ENCODE measurements around the gene UNKL. TPM values are rescaled to one million over a fixed set of nuclear protein-coding genes. Genes with fewer than 3 reads are reported as not detected.

The UNKL gene
- total RNA-seq, 1 experiment from 2014 or later: 112 TPM

DNA sequence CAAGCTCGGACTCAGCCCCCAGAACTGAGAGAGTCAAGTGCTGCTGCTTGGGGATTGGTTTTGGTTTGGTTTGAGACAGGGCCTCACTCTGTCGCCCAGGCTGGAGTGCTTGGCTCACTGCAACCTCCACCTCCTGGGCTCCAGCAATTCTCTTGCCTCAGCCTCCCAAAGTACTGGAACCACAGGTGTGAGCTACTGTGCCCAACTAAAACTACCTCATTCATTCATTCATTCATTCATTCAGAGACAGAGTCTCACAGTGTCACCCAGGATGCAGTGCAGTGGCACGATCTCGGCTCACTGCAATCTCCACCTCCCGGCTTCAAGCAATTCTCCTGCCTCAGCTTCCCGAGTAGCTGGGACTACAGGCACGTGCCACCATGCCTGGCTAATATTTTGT lies 24.7 kb downstream of the UNKL start:
- TF ChIP-seq, protein P1, sequence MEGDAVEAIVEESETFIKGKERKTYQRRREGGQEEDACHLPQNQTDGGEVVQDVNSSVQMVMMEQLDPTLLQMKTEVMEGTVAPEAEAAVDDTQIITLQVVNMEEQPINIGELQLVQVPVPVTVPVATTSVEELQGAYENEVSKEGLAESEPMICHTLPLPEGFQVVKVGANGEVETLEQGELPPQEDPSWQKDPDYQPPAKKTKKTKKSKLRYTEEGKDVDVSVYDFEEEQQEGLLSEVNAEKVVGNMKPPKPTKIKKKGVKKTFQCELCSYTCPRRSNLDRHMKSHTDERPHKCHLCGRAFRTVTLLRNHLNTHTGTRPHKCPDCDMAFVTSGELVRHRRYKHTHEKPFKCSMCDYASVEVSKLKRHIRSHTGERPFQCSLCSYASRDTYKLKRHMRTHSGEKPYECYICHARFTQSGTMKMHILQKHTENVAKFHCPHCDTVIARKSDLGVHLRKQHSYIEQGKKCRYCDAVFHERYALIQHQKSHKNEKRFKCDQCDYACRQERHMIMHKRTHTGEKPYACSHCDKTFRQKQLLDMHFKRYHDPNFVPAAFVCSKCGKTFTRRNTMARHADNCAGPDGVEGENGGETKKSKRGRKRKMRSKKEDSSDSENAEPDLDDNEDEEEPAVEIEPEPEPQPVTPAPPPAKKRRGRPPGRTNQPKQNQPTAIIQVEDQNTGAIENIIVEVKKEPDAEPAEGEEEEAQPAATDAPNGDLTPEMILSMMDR (conservative IDR thresholded peaks at IDR 0.05): no peak
- no peak for TF ChIP-seq EZH2 (IDR thresholded peaks at IDR 0.05; ENCODE audit: low read depth)
- BruUV-seq (replicated peaks): no TSS peak
- CTCF ChIA-PET: no interaction called here

GRCh38 chr16:1387331-1387730 lies 27.2 kb downstream of the UNKL start:
- no peak for DNase-seq
- TF ChIP-seq, protein P1 (conservative IDR thresholded peaks at IDR 0.05): no peak
- no peak for TF ChIP-seq EZH2 (IDR thresholded peaks at IDR 0.05; ENCODE audit: low read depth)
- Histone ChIP-seq H3K27ac (no peak overlapping the region), H4K20me1 (ENCODE audit: insufficient read depth) (no peaks in the 10 kb centered on the region), H3K79me2 (ENCODE audit: low read depth) (no peaks in the 10 kb centered on the region), H3K36me3 (ENCODE audit: low read depth) (no peaks in the 10 kb centered on the region), H3K4me3 (no peak overlapping the region), H3K9me3 (ENCODE audit: insufficient read depth, low read depth) (no peaks in the 10 kb centered on the region), H2AFZ (no peak overlapping the region), H3K27me3 (ENCODE audit: insufficient read depth, low read depth) (no peaks in the 10 kb centered on the region), H3F3A (ENCODE audit: insufficient read depth, low read depth) (no peaks in the 10 kb centered on the region), H3K4me1 (replicated peaks; ENCODE audit: insufficient read depth) (no peaks in the 10 kb centered on the region), H3K4me2 (no peak overlapping the region), H3K9me2 (ENCODE audit: insufficient read depth) (no peaks in the 10 kb centered on the region)
- no TSS peak for BruUV-seq (replicated peaks)
- intact Hi-C loops (cut with micrococcal nuclease; ENCODE audit: unreplicated experiment): no loop called here
- ChIA-PET POLR2A (ENCODE audit: unreplicated experiment) (no interaction called here), CTCF (interaction anchor here (0.6 kb wide), 1 partner anchor 1024 kb away, joined by 7 read pairs; no protein-coding TSS in a partner anchor)

More for the DNA sequence above, 24.7 kb downstream of the UNKL start:
- H3K4me2 ChIP-seq: no peak overlapping the region
- no peak for DNase-seq
- no peaks in the 10 kb centered on the region for H3K4me1 ChIP-seq (replicated peaks; ENCODE audit: insufficient read depth)
- H4K20me1 ChIP-seq (ENCODE audit: insufficient read depth): no peaks in the 10 kb centered on the region
- no peaks in the 10 kb centered on the region for H3K27me3 ChIP-seq (ENCODE audit: insufficient read depth, low read depth)
- H3K9me2 ChIP-seq (ENCODE audit: insufficient read depth): no peaks in the 10 kb centered on the region
- POLR2A ChIA-PET (ENCODE audit: unreplicated experiment): interaction anchor here (1.0 kb wide), 1 partner anchor 9 kb away, joined by 4 read pairs; no protein-coding TSS in a partner anchor
- intact Hi-C loops (cut with micrococcal nuclease; ENCODE audit: unreplicated experiment): no loop called here
- H3F3A ChIP-seq (ENCODE audit: insufficient read depth, low read depth): no peaks in the 10 kb centered on the region
- H3K36me3 ChIP-seq (ENCODE audit: low read depth): no peaks in the 10 kb centered on the region
- H3K79me2 ChIP-seq (ENCODE audit: low read depth): no peaks in the 10 kb centered on the region
- no peak overlapping the region for H3K27ac ChIP-seq
- H2AFZ ChIP-seq: no peak overlapping the region
- H3K4me3 ChIP-seq: no peak overlapping the region
- no peaks in the 10 kb centered on the region for H3K9me3 ChIP-seq (ENCODE audit: insufficient read depth, low read depth)

- no TSS peak for BruUV-seq (replicated peaks)
- intact Hi-C loops (cut with micrococcal nuclease; ENCODE audit: unreplicated experiment): no loop called here
- H3K36me3 ChIP-seq (ENCODE audit: low read depth): no peaks in the 10 kb centered on the region
- no peaks in the 10 kb centered on the region for H3K27me3 ChIP-seq (ENCODE audit: insufficient read depth, low read depth)
- no peak overlapping the region for H3K4me3 ChIP-seq
- H2AFZ ChIP-seq: no peak overlapping the region
- DNase-seq: no peak
- ChIA-PET CTCF (no interaction called here), POLR2A (ENCODE audit: unreplicated experiment) (interaction anchor here (1.0 kb wide), 1 partner anchor 147 kb away, joined by 5 read pairs; no protein-coding TSS in a partner anchor)
- no peak overlapping the region for H3K4me2 ChIP-seq
- no peaks in the 10 kb centered on the region for H3K9me3 ChIP-seq (ENCODE audit: insufficient read depth, low read depth)
- H3K27ac ChIP-seq: no peak overlapping the region
- no peaks in the 10 kb centered on the region for H4K20me1 ChIP-seq (ENCODE audit: insufficient read depth)
- no peaks in the 10 kb centered on the region for H3K79me2 ChIP-seq (ENCODE audit: low read depth)
- H3K9me2 ChIP-seq (ENCODE audit: insufficient read depth): no peaks in the 10 kb centered on the region
- TF ChIP-seq, protein P1 (conservative IDR thresholded peaks at IDR 0.05): no peak
- TF ChIP-seq EZH2 (IDR thresholded peaks at IDR 0.05; ENCODE audit: low read depth): no peak
- H3K4me1 ChIP-seq (replicated peaks; ENCODE audit: insufficient read depth): 0 out of 2 replicates have a peak, but pooled peaks cover under 1% of the 10 kb centered on the region
- peaks cover 17% of the 10 kb centered on the region; the same call in 1 of the 2 replicates for H3F3A ChIP-seq (ENCODE audit: insufficient read depth, low read depth)
These were observed 29.3 kb downstream of the UNKL start for GRCh38 chr16:1385232-1385631.

Measured in PC-9 (cell line).